ENCODE measurements around the gene TMEM229A.
"Not testable (repeated sequence)": the region's sequence is repeated elsewhere in the genome, so short reads cannot be mapped to it uniquely, and the experiment has no call there.

TMEM229A gene

GRCh38 chr7:124057872-124058271 is 25.0 kb upstream of the TMEM229A start:
- Histone ChIP-seq H3K4me3 (ENCODE audit: low read depth, low read length) (no peak overlapping the region), H3K27ac (no peak overlapping the region), H3K27me3 (replicated peaks) (no peaks in the 10 kb centered on the region), H3K36me3 (replicated peaks) (no peaks in the 10 kb centered on the region)
- in situ Hi-C loops (cut with HindIII; ENCODE audit: low pct_ligation_motif_present, low sequenced_read_pairs) = no loop called here
- DNase-seq = no peak
- no peak for TF ChIP-seq CTCF (IDR thresholded peaks at IDR 0.05; ENCODE audit: low read depth, low read length, missing control alignments)

GRCh38 chr7:124056234-124056633 is 23.4 kb upstream of the TMEM229A start:
- no peaks in the 10 kb centered on the region for H3K36me3 ChIP-seq (replicated peaks)
- no peaks in the 10 kb centered on the region for H3K27me3 ChIP-seq (replicated peaks)
- H3K27ac ChIP-seq = no peak overlapping the region
- TF ChIP-seq CTCF (IDR thresholded peaks at IDR 0.05; ENCODE audit: low read depth, low read length, missing control alignments) = no peak
- no peak overlapping the region for H3K4me3 ChIP-seq (ENCODE audit: low read depth, low read length)
- DNase-seq = no peak
- in situ Hi-C loops (cut with HindIII; ENCODE audit: low pct_ligation_motif_present, low sequenced_read_pairs) = no loop called here

- no peak for DNase-seq
- in situ Hi-C loops (cut with HindIII; ENCODE audit: low pct_ligation_motif_present, low sequenced_read_pairs) = no loop called here
- Histone ChIP-seq H3K27ac (no peak overlapping the region), H3K27me3 (replicated peaks) (no peaks in the 10 kb centered on the region), H3K4me3 (ENCODE audit: low read depth, low read length) (no peak overlapping the region), H3K36me3 (replicated peaks) (no peaks in the 10 kb centered on the region)
- TF ChIP-seq CTCF (IDR thresholded peaks at IDR 0.05; ENCODE audit: low read depth, low read length, missing control alignments) = no peak
These were observed 19.0 kb upstream of the TMEM229A start for GRCh38 chr7:124051681-124052377.

GRCh38 chr7:124042826-124043225 is 10.0 kb upstream of the TMEM229A start:
- Histone ChIP-seq H3K27me3 (replicated peaks) (no peaks in the 10 kb centered on the region), H3K36me3 (replicated peaks) (no peaks in the 10 kb centered on the region), H3K27ac (no peak overlapping the region), H3K4me3 (ENCODE audit: low read depth, low read length) (no peak overlapping the region)
- DNase-seq = no peak
- TF ChIP-seq CTCF (IDR thresholded peaks at IDR 0.05; ENCODE audit: low read depth, low read length, missing control alignments) = no peak
- in situ Hi-C loops (cut with HindIII; ENCODE audit: low pct_ligation_motif_present, low sequenced_read_pairs) = no loop called here

GRCh38 chr7:124041439-124041838 is 8.6 kb upstream of the TMEM229A start:
- Histone ChIP-seq H3K27me3 (replicated peaks) (no peaks in the 10 kb centered on the region), H3K4me3 (ENCODE audit: low read depth, low read length) (no peak overlapping the region), H3K27ac (no peak overlapping the region), H3K36me3 (replicated peaks) (no peaks in the 10 kb centered on the region)
- in situ Hi-C loops (cut with HindIII; ENCODE audit: low pct_ligation_motif_present, low sequenced_read_pairs) = no loop called here
- no peak for TF ChIP-seq CTCF (IDR thresholded peaks at IDR 0.05; ENCODE audit: low read depth, low read length, missing control alignments)
- no peak for DNase-seq

GRCh38 chr7:124037902-124038301 is 5.0 kb upstream of the TMEM229A start:
- in situ Hi-C loops (cut with HindIII; ENCODE audit: low pct_ligation_motif_present, low sequenced_read_pairs); H3K4me3 ChIP-seq (ENCODE audit: low read depth, low read length); H3K36me3 ChIP-seq (replicated peaks); DNase-seq; H3K27ac ChIP-seq: not testable (repeated sequence)
- H3K27me3 ChIP-seq (replicated peaks) = peaks cover 13% of the 10 kb centered on the region

All from brain microvascular endothelial cell (primary cell).